Stimulated activated CD8-positive, alpha-beta memory T cell treated with anti-CD3 and anti-CD28 coated beads, Interleukin-7, amount 100 ng/mL, for 4 hours (primary cell): ENCODE data around the gene MAN2B2.
A peak's percentile ranks its signal among the peaks of the same experiment; 100 is the strongest.

Source experiments
- DNase-seq, 2 donors: peaks; one replicate each; pipeline ENCODE4 v3.0.0-alpha.2; 2020; ENCODE audit warnings: low read depth in 2 of 2

The MAN2B2 gene

DNA sequence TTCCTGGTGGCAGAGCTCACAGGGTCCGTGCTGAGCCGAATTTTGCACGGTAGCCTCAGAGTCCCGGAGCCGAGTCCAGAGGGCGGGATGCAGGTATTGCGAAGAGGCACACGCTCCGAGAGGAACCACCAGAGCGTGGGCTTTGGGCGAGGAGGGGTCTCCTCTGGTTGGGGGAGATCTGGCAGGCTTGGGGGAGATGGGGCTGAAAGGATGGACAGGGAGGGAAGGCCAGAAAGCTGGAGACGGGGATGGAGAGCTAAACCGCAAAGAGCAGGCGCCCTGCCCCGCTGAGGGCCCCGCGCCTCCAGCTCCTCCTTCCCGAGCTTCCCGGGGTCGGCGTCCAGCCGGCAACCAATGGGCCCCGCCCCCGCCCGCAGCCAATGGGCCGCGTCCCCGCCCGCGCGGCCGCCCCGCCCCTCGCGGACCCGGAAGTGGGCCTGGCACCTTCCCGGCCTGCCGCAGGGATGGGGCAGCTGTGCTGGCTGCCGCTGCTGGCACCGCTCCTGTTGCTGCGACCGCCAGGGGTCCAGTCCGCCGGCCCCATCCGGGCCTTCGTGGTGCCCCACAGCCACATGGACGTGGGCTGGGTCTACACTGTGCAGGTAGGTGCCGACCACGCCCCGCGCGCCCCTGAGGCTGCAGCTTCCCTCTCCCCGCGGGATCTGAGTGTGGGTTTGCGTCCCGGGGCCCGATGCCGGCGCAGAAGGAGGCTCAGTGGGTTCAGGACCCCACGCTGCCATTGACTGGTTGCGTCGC, at the start of gene MAN2B2:
MAN2B2 (plus strand) TSS at position 443 of the 756 bp plus-strand sequence; CDS start at position 465, 22 bp downstream.
- DNase-seq: peak; percentile 44 to 76

DNA sequence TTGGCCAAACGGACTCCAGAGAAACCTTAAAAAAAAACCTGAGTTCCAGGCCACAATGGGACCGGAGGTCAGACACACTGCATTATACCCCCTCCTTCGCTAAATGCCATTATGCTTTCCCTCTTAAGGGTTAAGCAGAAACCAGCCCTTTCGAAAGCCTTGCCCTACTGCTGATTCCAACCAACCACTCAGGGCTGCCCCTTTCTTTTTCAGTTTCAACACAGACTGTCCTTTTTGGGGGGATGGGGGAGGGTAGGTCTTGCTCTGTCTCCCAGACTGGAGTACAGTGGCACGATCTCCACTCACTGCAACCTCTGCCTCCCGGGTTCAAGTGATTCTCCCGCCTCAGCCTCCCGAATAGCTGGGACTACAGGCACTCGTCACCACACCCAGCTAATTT, 49.5 kb upstream of the MAN2B2 start:
- DNase-seq: no peak

DNA sequence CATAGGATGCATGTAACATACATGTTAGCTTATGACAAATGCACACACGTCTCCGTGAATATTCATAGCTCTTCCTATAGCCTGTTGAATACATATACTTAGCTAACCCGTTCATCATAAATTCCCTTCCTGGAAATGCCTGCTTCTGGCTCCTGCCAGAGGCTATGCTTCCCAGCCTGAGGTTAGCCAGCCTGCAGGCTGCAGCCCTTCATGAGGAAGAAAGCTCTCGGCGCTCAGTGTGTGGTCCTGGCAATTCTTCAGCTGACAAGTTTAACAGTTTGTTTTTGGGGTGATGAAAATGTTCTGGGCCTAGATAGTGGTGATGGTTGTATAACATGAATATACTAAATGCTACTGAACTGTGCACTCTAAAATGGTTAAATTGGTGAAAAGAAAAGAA, 48.8 kb upstream of the MAN2B2 start:
- DNase-seq: no peak

DNA sequence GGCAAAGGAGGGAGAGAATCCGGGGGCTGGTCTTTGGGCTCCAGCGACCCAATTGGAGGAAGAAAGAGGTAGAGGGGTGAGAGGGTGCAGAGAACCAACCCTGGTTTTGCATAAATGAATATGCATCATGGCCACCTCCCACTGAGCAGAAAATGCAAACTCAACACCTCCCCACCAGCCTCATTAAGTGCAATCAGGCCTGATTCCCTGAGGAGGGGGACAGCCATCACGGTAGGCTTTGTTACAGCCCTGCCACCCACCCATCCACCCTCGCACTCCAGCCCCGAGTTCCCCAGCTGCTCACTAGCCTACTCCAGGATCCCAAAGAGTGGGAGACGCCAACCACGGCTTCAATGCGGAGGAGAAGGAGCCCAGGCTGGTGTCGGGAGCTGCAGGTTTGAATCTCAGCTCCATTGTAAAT, 48.3 kb upstream of the MAN2B2 start:
- no peak for DNase-seq

- DNase-seq: no peak
Observed at GRCh38 chr4:6527259-6527658, 47.7 kb upstream of the MAN2B2 start.

DNA sequence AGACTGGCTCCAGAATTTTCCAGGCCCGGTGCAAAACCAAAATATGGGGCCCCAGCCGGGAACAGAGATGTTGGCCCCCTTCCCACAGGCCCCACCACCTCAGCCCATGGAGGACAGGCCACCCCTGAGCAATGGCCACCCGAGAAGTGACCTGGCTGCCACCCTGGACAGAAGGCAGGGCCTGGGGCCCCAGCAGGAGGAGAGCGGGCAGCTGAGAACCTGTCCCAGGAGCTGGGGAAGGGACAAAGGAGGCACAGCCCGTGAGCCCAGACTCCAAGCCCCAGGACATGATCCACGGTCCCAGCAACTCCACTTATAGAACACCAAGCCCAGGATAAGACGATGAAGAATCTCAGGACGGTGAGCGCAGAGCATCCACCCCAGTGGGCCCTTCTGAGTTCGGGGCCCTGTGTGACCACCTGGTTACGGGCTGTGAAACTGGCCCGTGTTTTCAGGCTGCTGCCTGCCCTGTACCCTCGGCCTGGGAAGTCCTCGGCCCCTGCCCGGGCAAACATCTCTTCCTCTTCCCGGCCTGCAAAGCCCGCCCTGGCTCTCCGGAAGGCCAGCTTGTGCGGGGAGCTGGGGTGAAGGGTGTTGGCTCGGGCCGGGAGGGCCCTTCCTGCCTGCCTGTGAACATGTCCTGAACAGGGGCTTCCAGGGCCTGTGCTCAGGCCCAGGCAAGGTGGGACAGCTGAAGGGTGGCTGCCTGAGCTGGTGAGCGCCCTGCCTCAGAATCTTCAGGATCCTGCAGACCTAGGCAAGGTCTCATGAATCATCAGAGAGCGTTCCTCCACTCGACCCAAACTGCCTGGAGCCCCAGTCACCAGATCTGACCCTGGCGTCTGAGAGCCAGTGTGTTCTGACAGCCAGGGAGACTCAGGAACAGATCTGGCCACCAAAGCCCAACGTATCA, 47.0 kb upstream of the MAN2B2 start:
- DNase-seq: no peak

GRCh38 chr4:6529021-6529420, 46.0 kb upstream of the MAN2B2 start:
- no peak for DNase-seq

- DNase-seq: no peak
Observed at GRCh38 chr4:6530301-6530700, 44.7 kb upstream of the MAN2B2 start.

- DNase-seq: no peak
Observed at GRCh38 chr4:6530964-6531363, 44.0 kb upstream of the MAN2B2 start.

DNA sequence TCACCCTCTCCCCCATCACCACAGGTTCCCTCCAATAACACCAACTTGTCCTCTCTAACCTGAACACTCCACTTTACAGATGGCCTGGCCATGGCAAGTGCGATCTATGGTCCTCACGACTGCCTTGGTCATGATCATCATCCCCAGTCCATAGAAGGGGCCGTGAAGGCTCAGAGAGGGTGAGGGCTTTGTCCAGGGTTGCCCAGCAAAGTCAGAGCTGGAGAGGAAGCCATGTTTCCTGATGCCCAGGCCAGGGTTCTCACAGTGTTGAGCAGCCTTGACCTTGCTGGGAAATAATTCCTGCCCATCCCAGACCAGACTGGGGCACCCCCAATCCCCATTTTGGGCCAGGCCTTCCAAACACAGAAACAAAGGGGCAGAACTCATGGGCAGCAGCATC, 42.9 kb upstream of the MAN2B2 start:
- DNase-seq: no peak

DNA sequence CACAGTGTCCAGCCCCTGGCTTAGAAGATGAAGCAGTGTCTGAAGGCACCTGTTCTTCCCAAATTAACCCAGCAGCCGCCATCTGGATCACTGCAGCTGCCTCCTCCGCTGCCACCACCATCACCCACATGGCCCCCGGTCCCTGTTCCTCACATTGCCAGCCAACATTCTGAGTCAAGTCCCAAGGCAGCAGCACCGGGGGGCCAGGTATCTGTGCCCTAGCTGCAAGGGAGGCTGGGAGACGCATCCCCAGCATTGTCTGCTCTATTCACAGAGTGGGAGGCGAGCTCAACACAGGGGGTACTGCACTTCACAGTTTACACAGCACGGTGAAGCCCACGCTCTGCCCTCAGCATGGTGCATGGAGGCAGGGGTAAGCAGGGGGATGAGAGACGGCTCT, 42.3 kb upstream of the MAN2B2 start:
- no peak for DNase-seq

DNA sequence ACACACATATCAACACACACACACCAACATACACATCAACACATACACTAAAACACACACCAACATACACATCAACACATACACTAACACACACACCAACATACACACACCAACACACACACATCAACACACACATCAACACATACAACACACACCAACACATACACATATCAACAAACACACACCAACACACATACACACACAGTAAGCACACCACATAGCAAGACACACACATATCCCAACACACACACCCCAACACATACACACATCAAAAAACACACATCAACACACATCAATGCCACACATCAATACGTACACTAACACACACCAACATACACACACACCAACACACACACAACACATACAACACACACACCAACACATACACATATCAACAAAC, 40.9 kb upstream of the MAN2B2 start:
- DNase-seq: no peak

DNA sequence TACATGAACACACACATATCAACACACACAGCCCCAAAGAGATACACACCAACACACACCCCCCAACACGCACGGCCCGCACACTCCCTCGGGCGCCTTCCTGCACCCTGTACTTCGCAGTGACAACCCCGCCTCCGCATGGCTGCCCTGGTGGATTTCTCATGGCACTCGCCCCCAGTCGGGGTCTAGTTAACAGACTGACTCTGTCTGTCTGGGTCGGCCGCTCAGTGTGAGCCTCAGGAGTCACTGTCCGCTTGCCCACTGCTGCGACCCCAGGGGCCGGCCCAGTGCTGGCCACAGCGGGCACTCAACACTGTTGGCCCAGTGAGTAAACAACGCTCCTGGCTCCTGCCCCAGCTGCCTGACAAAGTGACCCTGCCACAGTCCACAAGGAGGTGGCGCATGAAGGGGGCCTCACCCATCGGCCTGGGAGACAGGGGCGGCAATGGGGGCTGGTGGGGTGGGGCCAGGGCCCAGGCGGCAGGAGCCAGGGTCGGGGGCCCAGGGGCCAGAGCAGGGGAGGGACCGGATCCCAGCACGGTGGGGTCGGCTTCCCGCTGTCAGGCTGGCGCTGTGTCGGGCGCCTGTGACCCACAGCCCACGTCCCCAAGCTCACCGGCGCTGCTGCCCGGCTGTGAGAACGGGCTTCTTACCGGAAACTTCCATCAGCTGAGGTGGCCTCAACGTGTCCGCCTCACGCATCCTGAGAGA, 40.2 kb upstream of the MAN2B2 start:
- no peak for DNase-seq

- no peak for DNase-seq
Observed at GRCh38 chr4:6535329-6535692, 39.7 kb upstream of the MAN2B2 start.

DNA sequence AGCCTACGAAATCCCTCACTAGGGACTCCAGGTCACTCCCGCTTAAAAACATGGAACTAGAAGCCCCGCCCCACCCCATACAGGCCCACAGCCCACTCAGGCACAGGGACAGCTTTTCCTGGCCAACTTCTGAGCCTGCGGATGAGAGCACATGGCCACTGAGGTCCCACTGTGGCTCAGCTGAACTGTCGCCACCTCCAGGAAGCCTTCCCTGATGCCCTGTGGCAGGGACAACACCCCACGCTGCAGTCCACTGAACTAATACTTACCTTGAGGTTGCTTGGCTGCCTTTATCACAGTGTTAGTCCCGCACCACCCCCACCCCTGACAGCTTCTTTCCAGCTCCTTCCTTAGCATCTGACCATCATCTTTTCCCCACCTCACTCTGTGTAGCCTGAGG, 39.3 kb upstream of the MAN2B2 start:
- DNase-seq: no peak

GRCh38 chr4:6538111-6538510, 36.9 kb upstream of the MAN2B2 start:
- DNase-seq: no peak

DNA sequence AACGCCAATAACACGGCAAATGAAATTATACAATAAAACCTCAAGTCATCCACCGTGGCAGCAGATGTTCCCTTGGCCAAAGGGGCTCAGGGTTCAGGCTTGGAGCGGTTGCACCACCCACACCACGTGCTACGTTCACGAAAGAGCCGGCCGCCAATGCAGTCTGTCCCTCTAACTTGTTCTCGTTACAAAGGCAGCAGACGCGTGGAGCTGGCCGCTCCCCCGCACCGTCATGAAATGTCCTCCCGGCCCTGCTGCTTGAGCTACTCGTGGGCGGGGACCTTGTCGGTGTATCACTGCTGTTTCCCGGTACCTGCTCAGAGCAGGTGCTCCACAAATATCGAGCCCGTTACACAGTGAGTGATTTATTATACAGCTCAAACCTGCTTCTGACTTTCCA, 36.4 kb upstream of the MAN2B2 start:
- no peak for DNase-seq

DNA sequence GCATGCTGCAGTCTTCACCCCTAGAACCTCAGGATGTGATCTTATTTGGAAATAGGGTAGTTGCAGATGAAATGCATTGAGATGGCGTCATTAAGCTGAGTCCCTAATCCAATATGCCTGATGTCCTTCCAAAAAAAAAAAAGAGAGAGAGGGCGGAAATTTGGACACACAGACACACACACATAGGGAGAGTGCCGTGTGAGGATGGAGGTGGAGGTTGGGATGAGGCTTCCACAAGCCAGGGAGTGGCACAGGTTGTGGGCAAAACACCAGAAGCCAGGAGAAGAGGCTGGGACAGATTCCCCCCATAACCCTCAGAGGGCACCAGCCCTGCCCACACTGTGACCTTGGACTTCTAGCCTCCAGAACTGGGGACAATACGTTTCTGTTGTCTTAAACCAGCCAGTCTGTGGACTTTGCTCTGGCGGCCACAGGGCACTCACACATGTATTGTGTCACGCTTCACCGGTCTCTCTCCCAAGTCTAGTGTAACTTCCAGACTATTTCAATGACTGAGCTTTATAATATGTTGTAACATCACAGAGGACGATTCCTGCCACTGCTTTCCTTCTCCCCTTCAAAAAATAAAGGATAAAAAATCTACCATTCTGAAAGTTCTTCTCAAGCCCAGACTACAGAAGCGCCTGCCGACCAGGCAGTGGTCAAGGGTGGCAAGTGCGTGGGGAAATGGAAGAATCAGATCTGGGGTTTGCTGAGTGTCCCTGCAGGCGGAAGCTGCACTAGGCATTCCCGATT, 35.8 kb upstream of the MAN2B2 start:
- no peak for DNase-seq

- no peak for DNase-seq
Observed at GRCh38 chr4:6540879-6541278, 34.1 kb upstream of the MAN2B2 start.

DNA sequence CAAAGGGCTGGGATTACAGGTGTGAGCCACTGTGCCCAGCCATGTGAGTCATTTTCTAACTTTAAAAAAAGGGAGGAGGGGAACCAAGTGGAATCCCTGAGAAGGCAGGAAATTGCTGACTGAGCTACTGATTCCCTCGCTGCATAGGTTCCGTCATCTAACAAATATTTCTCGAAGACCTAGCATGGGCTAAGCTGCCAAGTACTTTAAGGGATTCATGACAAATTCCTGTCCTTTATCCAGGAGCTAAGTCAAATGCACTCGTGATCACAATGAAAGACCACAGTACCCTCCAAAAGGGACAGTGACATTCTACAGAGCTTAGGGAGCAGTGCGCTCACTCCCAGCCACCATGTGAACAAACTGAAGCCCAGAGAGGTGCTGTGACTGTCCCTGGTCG, 33.2 kb upstream of the MAN2B2 start:
- DNase-seq: no peak

GRCh38 chr4:6542951-6543350, 32.0 kb upstream of the MAN2B2 start:
- no peak for DNase-seq

DNA sequence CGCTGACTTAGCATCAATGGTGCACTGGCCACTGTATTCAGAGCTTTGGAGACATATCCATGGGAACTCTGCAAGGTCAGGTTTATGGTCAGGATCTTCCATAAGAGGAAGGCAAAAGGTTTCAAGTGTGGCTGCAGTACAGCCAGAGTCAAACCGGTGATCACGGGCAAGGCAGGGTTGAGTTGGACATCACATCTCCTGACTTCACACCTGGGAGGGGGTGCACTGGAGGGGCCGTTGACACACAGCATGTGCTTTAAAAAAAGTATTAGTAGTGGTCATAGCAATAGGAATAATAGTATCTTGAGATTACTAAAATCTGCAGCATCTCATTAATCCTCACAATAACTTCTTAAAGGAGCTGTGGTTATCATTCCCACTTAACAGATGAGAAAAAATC, 28.9 kb upstream of the MAN2B2 start:
- DNase-seq: no peak
